Measurements from ENCODE around the gene ALPK1. TPM values are rescaled to one million over a fixed set of nuclear protein-coding genes. Genes with fewer than 3 reads are reported as not detected.

The ALPK1 gene
- total and polyA plus RNA-seq, 2 donors (not counting 1 experiment from before 2014, with no cell fraction given) = 5.5 to 27.2 TPM

DNA sequence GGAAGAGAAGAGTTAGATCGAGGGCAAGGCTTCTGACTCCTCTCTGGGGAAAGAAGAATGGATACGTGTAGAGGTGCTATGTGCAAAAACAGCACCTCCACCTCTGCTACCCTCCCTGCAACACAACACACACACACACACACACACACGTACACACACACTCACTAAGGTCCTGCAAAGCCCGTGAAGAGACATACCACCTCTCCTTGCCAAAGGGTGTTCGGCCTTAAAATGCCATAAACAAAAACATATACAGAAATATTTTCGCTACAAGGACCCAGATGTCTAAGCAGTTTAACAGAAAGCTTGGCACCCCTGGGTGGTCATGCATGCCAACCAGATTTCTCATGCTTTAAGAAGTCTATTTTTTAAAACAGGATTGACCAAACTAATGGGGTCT lies 13.0 kb upstream of the ALPK1 start:
- ChIA-PET POLR2A (interaction anchor here (0.7 to 2.1 kb wide), 2 partner anchors 13 to 52 kb away, joined by 4 to 8 read pairs; partner anchors contain the start of genes ALPK1 and AP1AR), CTCF (interaction anchor here (0.6 to 9.2 kb wide), 3 partner anchors 37 to 51 kb away, joined by 4 to 65 read pairs (median 19); partner anchors contain the start of gene AP1AR)
- Histone ChIP-seq H3K4me2 (replicated peaks; ENCODE audit: low read depth, low read length, poor library complexity, severe bottlenecking) (peak overlapping the region; percentile 91), H2AFZ (ENCODE audit: insufficient read depth, low read depth, low read length, poor library complexity, severe bottlenecking) (no peak overlapping the region), H3K4me1 (ENCODE audit: control insufficient read depth in 2 of 2, insufficient read depth in 2 of 2, low read length in 2 of 2) (peaks cover 65 to 73% of the 10 kb centered on the region in 2 donors), H3K4me3 (ENCODE audit: control extremely low read depth in 1 of 5, extremely low read depth in 1 of 5, insufficient read depth in 1 of 5, low read depth in 2 of 5, low read length in 4 of 5) (peak overlapping the region; percentile 78 to 95 (median 89)), H3K79me2 (ENCODE audit: control insufficient read depth, insufficient read depth, low read length) (peaks cover 77% of the 10 kb centered on the region), H3K27me3 (replicated peaks in 1 of 4; ENCODE audit: control extremely low read depth in 1 of 4, control insufficient read depth in 3 of 4, insufficient read depth in 4 of 4, low read length in 3 of 4) (no peaks in the 10 kb centered on the region), H3K27ac (ENCODE audit: low read length in 2 of 2) (peak overlapping the region; percentile 21 to 95), H3K36me3 (replicated peaks in 1 of 2; ENCODE audit: control extremely low read depth in 1 of 2, control insufficient read depth in 1 of 2, extremely low read depth in 1 of 2, insufficient read depth in 2 of 2, low read length in 1 of 2) (peaks cover 1 to 7% of the 10 kb centered on the region in 2 experiments), H4K20me1 (ENCODE audit: control insufficient read depth, insufficient read depth, low read length, poor library complexity, severe bottlenecking) (no peaks in the 10 kb centered on the region), H3K9ac (ENCODE audit: low read length) (peak overlapping the region; percentile 90), H3K9me3 (ENCODE audit: control extremely low read depth in 1 of 3, control insufficient read depth in 2 of 3, insufficient read depth in 1 of 3, low read length in 2 of 3) (peaks cover 2 to 11% (median 5%) of the 10 kb centered on the region in 3 donors)
- ATAC-seq (ENCODE audit: low read depth) (no peak), DNase-seq (peak; percentile 40)
- Mint-ChIP-seq H3K4me1 (peaks cover 84% of the 10 kb centered on the region), H3K9me3 (ENCODE audit: insufficient read depth) (peaks cover 3% of the 10 kb centered on the region), H3K4me3 (peak overlapping the region; percentile 97), H3K27me3 (no peaks in the 10 kb centered on the region), H3K27ac (peak overlapping the region; percentile 94)
- intact Hi-C loops (cut with micrococcal nuclease) = loop anchor here (2.0 to 10.0 kb wide), 3 partner anchors 37 to 1281 kb away; partner anchors contain the start of genes LARP7 and ZGRF1
- no peak for TF ChIP-seq EZH2 (IDR thresholded peaks at IDR 0.05; ENCODE audit: borderline replicate concordance, insufficient read depth, low read depth, low read length, poor library complexity, severe bottlenecking)
- TF ChIP-seq, protein P1, sequence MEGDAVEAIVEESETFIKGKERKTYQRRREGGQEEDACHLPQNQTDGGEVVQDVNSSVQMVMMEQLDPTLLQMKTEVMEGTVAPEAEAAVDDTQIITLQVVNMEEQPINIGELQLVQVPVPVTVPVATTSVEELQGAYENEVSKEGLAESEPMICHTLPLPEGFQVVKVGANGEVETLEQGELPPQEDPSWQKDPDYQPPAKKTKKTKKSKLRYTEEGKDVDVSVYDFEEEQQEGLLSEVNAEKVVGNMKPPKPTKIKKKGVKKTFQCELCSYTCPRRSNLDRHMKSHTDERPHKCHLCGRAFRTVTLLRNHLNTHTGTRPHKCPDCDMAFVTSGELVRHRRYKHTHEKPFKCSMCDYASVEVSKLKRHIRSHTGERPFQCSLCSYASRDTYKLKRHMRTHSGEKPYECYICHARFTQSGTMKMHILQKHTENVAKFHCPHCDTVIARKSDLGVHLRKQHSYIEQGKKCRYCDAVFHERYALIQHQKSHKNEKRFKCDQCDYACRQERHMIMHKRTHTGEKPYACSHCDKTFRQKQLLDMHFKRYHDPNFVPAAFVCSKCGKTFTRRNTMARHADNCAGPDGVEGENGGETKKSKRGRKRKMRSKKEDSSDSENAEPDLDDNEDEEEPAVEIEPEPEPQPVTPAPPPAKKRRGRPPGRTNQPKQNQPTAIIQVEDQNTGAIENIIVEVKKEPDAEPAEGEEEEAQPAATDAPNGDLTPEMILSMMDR (IDR thresholded peaks at IDR 0.05) = no peak
- 5% methylated on average over 2 of the region's 6 CpGs for WGBS (ENCODE audit: insufficient coverage)
